DMS114 treated with DMSO at 0.1 percent for 48 hours (cell line): ENCODE measurements around the gene NRG2.

Experiments
- DNase-seq: peaks from one replicate; lab custom pipeline; 2025; ENCODE audit not compliant: unreplicated experiment; lab: John Stamatoyannopoulos, UW

The NRG2 gene

DNA sequence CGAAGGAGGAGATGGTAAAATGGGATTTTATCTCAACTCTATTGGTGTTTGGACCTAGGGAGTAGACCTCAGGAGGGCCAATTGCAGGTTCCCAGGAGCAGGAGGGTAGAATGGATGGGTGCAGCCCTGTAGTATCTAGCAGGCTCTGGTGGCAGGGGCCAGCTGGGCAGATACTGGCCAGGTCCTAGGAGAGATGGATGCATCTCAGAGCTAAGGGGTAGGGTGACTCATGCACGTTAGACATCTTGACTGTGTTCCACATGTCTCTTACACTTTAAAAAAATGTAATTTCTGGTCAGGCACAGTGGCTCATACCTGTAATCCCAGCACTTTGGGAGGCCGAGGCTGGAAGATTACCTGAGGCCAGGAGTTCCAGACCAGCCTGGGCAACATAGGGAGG lies 225.1 kb downstream of the NRG2 start:
- DNase-seq, result no peak

DNA sequence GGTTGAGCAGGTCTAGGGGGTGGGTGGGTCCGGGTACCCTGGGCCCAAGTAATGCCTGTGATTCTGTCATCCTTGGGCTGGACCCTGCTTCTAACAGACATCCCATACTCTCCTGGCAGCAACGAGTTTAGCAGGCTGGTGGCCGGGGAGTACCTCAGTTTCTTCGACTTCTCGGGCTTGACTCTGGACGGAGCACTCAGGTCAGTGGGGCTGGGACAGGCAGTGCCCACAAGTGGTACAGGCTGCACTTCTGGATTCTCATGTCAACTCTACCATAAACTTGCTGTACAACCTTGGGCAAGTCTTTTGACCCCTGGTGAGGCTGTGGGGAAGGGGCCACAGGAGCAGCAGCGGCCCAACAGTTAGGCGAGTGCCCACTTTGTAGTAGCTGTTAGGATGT lies 225.7 kb downstream of the NRG2 start:
- no peak for DNase-seq

- DNase-seq, result no peak
These were observed 226.5 kb downstream of the NRG2 start for GRCh38 chr5:139816566-139816965.

DNA sequence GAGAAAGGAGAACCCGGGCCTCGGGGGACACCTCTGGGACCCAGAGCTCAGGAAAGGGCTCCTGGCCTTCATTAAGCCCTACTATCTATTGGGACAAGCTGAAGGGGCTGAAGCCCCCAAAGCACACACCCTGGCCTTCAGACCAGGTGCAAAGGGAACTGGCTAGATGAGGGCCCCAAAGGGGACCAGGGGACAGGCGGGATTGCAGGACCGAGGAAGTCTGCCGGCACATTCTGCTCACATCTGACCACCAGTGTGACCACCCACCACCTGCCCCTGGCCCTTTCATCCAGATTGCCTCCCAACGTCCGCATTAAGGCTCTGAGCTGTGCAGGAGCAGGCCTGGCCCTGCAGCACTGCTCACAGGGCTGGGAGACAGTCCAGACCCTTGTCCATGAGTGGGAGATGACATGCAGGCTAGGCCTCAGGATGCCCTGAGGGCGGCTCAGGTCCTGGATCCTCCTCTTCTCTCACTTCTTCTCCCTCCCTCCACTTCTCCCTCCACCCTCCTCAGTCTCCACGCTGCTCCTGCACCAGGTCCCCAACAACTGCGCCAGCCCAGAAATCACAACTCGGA lies 228.3 kb downstream of the NRG2 start:
- DNase-seq, result no peak

DNA sequence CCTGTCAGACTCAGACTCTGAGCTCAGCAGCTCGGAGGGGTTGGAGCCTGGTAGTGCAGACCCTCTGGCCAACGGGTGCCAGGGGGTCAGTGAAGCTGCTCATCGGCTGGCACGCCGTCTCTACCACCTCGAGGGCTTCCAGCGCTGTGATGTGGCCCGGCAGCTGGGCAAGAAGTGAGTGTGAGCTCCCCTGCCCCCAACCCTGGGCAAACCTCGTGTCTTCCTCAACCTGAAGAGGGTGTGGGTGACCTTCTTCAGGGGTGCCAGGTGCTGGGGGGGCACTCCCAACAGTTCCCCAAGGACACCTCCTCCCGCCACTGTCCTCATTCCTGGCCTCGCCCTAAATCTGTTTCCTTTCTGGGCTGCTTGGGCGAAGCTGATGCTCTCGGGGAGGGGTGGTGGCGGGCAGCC lies 228.9 kb downstream of the NRG2 start:
- no peak for DNase-seq

DNA sequence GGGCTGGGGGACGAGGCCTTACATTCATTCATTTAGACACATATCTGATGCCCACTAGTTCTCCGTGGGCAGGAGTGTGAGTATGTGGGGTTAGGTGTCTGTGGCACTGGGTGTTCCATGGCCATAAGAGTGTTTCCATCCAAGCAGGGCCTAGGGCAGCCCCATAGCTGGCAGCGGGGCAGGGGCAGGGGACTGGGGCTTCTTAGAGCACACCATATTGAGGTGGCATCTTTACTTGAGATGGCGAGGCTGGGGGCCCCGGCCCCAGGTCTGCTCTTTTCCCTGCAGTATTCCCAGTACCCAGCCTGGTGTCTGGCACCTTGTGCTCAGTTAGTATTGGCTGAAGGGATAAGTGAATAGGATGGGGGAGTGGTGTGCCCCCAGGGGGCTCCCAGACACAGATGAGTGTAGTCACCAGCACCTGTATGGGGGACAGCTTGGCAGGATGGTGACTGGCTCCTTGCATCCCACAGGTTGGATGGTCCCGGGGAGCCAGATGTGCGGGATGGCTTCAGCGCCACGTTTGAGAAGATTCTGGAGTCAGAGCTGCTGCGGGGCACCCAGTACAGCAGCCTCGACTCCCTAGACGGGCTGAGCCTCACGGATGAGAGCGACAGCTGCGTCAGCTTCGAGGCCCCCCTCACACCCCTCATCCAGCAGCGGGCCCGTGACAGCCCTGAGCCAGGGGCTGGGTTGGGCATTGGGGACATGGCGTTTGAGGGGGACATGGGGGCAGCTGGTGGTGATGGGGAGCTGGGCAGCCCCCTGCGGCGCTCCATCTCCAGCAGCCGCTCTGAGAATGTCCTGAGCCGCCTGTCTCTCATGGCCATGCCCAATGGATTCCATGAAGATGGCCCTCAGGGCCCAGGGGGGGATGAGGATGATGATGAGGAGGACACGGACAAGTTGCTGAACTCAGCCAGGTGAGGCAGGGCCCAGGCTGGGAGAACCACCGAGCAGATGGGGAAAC lies 230.0 kb downstream of the NRG2 start:
- no peak for DNase-seq

DNA sequence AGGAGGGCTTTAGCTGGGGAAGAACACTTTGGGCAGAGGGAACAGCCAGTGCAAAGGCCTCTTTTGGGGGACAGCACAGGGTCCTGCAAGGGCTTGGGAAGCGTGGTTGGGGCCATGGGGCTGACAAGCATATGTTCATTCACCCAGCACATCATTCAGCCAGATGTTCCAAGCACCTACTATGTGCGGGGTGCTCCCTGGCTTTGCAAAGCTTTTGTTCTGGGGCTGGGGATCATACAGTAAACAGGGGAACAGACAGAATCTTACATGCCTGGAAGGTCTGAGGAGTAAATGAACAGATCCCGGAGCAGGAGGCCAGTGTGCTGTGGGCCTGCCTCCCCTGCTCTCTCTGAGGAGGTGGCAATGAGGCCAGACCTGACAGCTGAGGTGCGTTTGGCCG lies 230.8 kb downstream of the NRG2 start:
- no peak for DNase-seq

DNA sequence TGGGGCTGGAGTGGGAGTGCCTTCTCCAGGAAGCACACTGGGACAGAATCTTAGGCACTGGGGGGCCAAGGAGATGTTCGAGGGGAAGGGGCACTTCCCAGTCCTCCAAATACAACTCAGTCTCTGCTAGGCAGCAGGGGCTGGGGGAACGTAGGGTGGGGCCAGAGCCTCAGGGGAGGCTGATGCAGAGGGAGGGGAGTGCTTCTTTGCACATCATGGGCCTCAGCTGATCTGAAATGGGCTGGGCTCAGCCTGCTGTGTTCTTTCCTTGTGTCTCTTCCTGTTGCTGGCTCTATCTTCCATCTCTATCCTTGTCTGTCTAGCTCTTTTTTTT lies 231.9 kb downstream of the NRG2 start:
- no peak for DNase-seq

GRCh38 chr5:139810341-139811273 lies 232.5 kb downstream of the NRG2 start:
- no peak for DNase-seq

- no peak for DNase-seq
These were observed 233.7 kb downstream of the NRG2 start for GRCh38 chr5:139809331-139809810.

GRCh38 chr5:139808481-139809330 lies 234.4 kb downstream of the NRG2 start:
- no peak for DNase-seq

DNA sequence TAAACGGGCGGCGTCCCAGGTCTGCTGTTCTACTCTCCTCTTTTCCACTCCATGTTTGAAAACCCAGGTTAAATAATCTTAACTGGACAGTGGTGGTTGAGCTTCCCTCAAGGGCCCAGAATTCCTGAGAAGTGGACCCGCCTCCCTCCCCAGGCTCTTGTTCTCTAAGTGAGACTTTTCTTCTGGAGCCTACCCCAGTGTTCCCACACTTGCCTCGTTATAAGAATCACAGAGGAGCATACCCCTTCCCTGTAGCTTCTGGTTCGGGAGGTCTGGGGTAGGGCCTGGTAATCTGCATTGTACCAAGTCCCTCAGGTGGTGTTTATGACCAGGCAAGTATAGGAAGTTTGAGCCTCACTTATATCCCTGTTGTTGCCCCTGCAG lies 235.5 kb downstream of the NRG2 start:
- no peak for DNase-seq

GRCh38 chr5:139806726-139807646 lies 236.1 kb downstream of the NRG2 start:
- DNase-seq, result no peak

DNA sequence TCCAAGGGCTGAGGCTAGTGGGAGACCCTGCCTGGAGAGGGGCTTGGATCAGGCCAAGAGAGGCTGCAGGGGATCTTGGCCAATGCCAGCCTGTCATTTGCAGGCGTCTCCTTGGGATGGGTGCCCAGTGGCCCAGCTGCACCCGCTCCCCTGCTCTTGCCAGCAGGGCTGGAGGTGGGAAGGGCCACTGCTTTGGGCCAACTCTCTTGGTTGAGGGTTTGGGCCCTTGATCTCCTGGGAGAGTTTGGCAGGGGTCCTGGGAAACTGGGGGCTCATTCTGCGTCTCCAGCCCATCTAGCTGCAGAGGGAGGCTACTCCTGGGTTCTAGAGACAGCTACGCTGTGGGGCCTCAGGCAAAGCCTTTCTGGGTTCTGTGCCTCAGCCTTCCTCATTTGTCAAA lies 237.0 kb downstream of the NRG2 start:
- no peak for DNase-seq

GRCh38 chr5:139805545-139805944 lies 237.6 kb downstream of the NRG2 start:
- no peak for DNase-seq

- DNase-seq, result no peak
These were observed 238.2 kb downstream of the NRG2 start for GRCh38 chr5:139804800-139805397.

- no peak for DNase-seq
These were observed 239.1 kb downstream of the NRG2 start for GRCh38 chr5:139803978-139804377.

- no peak for DNase-seq
These were observed 243.7 kb downstream of the NRG2 start for GRCh38 chr5:139799359-139799758.

DNA sequence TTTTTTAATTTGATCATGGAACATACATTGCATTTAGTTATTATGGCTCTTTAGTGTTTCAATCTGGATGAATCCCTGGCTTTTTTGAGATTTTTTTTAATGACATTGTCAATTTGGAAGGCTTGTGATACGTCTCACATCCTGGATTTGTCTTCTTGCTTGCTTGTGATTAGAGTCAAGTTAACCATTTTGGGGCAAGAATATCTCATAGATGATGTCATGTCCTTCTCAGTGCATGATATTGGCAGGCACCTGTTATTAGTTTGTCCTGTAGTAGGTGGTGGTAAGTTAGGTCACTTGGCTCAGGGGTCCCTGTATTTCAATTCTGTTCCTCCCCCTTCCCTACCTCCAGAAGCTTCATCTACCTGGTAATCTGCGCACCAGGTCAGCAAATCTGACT lies 244.2 kb downstream of the NRG2 start:
- no peak for DNase-seq
